SKM-1 (cell line): ENCODE results near the gene ACO2.

Experiments used
- DNase-seq: peaks from one replicate; lab custom pipeline; 2025; ENCODE audit not compliant: unreplicated experiment; lab: John Stamatoyannopoulos, UW

ACO2 gene

DNA sequence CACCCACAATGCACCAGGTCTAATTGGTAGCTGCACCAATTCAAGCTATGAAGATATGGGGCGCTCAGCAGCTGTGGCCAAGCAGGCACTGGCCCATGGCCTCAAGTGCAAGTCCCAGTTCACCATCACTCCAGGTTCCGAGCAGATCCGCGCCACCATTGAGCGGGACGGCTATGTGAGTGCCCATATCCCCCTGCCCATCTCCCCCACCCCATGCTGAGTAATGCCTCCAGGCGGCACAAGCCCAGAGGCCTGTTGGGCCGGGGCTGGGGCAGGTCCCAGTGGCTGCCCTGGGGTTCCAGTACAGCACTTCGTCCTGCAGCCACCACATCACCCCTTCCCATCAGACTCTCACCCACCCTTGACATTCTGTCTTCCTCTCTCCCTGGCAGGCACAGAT is 53.9 kb downstream of the ACO2 start:
- DNase-seq, result no peak

DNA sequence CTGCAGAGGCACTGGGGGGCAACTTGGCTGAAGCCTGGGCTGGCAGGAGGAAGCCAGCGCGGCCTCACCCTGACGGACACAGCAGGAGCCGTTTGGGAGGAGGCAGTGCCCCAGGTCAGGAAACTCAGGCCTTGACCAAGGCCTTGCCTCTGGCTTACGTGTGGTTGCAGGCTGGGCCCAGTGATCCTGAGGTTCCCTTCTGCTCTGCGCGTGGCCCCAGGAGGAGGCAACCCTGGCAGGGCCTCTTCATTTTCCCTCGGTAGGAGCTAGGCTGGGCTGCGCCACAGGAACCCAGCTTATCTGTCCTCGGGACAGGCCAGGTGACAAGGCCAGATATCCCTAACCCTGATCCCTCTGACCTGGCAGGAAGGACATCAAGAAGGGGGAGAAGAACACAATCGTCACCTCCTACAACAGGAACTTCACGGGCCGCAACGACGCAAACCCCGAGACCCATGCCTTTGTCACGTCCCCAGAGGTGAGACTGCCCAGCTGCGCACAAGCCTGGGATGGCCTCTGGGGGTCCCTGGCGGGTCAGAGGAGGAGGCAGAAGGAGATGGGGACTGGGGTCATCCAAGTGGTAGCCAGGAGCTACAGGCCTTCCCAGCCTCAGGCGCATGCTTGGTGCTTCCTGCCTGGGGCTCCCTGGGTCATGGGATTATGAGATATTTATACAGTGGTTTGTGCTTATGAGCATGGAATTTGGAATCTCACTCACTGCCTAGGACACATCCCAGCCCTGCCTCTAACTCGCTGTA is 54.7 kb downstream of the ACO2 start:
- DNase-seq, result no peak

DNA sequence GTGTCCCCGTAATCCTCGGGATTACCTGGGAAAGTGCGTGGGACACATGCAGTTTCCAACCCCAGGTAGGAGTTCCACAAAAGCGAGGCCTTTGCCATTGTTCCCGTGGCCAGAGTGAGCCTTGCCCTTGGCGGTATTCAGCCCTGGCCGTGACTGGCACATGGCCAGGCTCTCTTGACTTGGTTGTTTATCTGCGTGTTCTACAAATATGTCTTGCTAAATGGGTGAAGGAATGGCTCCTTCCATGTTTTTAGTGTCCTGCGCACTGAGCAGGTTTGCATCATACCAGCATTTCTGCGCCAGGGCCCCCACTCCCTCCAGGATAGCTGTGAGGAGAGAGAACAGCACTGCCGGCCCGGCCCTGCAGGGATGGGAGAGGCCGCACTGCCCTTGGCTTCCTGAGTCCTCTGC is 55.3 kb downstream of the ACO2 start:
- DNase-seq, result no peak

DNA sequence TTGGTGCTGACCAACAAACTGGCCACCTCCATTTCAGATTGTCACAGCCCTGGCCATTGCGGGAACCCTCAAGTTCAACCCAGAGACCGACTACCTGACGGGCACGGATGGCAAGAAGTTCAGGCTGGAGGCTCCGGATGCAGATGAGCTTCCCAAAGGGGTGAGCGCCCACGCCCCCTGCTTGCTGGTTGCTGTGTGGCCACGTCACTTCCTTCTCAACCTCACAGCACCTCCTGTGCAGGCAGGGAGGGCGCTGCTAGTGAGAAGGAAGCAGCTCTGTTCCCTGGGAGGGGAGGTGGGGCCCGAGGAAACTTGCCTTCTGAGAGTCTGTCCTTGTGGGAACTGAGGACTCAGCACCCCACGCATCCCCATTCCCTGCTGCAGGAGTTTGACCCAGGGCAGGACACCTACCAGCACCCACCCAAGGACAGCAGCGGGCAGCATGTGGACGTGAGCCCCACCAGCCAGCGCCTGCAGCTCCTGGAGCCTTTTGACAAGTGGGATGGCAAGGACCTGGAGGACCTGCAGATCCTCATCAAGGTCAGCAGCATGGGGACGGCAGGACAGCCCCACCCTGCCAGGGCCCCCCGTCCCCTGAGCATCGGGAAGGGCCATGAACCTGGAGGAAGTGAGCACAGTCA is 56.0 kb downstream of the ACO2 start:
- DNase-seq, result no peak

DNA sequence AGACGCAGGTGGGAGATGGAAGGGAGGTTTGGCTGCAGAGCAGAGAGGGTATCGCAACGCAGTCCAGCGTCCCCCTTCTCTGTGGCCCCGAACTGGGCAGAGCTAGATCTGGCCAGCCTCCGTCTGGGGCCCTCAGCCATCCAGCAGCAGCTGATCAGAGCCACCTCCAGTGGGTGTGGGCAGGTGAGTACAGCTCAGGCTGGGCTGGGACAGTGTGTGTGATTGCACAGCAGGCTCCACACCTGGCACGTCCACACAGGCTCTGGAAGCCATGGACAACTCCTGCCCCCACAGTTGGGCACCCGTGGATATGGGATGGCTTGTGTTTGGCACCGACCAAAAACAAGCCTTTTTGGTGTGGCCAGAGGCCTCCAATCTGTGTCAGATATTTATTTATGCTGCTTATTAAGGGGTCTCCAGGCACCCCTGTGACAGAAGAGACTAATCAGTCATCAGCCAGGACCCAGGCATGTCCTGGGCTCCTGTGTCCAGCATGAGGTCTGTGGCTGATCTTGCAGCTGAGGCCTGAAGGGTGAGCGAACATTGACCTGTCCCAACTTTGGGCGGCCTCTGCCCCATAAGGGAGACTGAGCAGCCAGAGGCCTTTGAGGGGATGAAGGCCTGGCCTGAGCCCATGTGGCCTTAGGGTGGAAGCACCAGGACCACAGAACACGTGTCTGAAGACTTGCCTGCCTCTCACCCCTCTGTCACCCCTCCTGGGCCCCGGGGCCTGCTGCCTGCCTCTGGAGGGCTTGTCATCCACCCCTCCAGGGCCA is 56.7 kb downstream of the ACO2 start:
- DNase-seq, result no peak

DNA sequence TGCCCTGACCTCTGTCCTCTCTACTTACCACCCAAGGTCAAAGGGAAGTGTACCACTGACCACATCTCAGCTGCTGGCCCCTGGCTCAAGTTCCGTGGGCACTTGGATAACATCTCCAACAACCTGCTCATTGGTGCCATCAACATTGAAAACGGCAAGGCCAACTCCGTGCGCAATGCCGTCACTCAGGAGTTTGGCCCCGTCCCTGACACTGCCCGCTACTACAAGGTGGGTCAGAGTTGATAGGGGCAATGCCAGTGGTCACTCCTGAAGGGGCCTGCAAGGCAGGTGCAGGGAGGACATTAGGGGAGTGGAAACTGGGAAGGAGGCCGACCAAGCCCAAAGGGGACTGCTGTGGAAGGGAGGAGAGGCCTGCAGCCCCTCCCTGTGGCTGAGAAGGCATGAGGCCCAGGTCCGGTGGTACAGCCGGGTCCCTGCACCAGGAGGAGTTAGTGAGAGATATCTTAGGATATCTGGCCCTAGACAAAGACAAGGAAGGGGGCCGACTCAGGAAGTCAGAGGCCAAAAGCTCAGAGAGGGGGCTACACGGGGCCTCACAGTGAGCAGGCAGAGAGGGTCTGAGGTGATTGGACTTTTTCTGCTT is 57.4 kb downstream of the ACO2 start:
- DNase-seq, result no peak

DNA sequence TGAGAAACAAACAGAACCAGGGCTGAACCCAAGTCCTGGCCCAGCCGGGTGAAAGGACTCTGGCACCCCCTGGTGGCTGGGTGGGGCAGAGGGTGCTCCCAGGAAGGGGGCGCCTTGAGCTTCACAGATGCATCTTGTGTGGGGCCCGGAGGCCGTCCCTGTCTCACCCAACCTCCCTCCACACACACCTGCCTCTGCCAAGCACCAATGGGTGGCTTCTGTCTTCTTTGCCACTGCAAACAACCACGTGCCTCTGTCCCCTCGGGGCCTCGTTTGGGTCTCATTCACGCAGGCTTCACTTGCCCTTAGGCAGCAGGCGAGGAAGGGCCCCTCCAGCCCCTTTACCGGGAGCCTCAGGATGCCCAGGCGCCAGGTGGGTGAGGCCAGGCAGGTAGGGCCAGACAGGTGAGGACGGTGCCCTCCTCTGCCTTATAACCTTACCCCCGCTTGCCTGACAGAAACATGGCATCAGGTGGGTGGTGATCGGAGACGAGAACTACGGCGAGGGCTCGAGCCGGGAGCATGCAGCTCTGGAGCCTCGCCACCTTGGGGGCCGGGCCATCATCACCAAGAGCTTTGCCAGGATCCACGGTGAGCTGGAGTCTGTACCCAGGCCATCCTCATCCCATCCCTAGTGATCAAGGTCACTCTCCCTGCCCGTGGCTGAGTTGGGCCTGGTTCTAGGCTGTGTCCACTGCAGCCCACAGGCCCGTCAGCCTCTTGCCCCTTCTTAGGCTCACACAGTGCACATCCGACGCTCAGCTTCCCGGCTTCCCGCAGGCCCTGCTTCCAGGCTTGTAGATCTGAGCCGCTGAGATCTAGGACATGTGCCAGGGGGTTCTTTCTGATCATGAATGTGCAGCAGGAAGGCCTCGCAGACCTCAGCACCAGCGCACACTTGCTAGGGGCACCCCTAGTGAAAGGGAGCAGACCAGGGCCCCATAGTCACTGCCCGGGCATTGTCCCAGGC is 58.2 kb downstream of the ACO2 start:
- DNase-seq, result peak; percentile 20

DNA sequence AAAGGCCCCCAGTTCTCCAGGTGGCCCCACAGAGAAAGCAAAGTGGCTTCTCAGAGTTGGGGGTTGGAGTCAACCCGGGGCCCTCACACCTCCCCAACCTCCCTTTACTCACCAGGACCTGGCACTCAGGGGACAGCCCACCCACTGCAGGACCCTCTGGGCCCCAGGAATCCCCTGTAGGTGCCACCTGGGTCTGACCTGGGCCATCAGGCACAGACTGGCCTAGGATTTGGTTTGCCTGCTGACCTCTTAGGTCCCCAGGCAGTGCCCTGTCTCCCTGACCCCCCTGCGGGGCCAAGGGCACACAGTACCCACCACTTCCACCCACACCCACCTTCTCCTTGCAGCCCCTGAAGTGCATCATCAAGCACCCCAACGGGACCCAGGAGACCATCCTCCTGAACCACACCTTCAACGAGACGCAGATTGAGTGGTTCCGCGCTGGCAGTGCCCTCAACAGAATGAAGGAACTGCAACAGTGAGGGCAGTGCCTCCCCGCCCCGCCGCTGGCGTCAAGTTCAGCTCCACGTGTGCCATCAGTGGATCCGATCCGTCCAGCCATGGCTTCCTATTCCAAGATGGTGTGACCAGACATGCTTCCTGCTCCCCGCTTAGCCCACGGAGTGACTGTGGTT is 59.3 kb downstream of the ACO2 start:
- no peak for DNase-seq

DNA sequence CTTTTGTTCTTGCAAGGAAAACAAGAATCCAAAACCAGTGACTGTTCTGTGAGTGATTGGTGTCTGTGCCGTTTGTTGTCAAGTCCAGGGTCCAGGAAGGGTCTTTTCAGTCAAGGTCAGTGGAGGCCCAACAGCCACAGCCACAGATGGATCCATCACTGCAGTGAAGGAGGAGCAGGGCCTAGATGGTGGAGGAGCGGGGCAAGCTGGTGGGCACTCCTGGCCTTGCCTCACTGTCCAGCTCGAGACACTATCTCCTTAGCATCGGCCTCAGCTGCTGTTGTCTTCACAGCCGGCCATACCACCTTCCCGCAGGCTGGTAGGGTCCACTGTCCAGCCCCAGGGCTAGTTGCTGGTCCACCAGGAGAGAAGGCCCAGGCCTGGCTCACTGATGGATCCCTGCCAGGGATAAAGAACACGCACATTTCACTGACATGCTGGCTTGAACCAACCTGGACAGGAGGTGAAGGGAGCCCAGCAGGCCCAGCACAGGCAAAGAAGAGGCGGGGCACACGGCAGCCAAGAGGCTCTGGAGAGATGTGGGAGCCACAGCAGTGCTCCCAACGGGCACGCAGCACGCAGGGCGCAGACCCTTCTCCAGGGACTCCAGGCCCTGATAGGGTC is 60.1 kb downstream of the ACO2 start:
- DNase-seq, result no peak

DNA sequence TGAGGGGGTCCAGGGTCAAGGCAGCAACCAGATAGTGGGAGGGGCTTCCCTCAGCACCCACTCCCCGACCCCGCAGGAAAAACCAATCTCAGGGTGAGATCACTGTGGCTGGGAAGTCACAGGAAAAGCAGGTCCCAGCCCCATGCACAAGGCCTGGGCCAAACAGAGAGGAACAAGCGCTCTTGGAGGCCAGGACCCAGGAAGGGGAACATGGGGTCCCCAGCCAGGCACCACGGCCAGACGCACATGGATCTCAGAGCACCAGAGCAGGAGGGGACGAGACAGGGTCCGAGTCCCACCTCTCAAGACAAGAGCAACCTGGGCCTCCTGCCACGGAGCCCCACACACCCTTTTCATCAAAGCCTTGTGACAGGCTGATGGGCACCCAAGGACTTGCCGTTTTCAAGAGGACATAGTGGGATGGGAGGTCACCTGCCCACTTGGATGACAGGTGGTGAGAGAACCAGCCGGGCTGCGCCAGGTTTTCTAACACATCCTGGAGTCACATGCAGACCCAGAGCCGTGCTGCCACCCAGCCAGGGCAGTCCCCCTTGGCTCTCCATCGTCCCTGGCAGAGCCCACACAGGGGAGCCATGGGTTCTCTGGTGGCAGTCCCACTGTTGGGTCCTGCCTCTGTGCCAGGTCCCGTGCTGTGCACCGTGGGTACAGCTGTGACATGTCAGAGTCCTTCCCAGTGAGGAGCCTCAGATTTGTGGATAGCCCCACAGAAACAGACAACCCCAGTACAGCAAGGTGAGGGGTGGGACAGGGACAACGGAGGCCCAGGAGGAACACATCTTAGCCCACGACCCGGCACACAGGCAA is 62.2 kb downstream of the ACO2 start:
- no peak for DNase-seq

DNA sequence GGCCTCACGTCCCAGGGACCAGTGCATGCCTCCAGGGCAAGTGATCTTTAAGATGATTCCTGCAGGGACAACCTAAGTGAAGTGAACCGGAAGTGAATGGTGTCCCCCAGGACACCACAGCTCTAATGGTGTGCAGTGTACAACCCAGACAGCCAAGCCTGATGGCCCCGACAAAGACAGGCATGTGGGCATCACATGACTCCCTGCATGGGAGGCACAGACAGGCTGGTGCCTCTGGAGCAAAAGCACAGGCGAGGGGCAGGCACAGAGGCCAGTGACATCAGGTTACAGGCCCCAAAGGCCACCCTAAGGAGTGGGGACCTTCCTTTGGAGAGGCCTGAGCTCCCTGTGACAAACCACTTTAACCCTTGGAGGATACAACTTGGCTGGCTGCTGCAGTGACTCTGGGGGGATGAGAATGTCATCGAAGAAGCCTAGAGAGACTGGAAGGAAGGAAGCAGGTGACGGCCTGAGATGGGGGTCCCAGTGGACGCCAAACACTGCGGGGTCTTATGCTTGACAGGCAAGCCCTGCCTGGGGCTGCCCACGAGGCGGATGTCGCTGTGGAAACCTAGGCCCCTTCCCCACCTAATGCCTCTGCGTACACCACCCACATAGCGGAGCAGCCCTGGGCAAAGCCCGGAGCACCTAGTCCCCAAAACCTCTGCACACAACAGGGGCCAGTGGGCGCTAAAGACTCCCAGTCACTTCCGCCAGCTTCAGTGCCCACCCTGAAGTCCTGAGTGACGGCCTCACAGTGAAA is 63.0 kb downstream of the ACO2 start:
- no peak for DNase-seq

DNA sequence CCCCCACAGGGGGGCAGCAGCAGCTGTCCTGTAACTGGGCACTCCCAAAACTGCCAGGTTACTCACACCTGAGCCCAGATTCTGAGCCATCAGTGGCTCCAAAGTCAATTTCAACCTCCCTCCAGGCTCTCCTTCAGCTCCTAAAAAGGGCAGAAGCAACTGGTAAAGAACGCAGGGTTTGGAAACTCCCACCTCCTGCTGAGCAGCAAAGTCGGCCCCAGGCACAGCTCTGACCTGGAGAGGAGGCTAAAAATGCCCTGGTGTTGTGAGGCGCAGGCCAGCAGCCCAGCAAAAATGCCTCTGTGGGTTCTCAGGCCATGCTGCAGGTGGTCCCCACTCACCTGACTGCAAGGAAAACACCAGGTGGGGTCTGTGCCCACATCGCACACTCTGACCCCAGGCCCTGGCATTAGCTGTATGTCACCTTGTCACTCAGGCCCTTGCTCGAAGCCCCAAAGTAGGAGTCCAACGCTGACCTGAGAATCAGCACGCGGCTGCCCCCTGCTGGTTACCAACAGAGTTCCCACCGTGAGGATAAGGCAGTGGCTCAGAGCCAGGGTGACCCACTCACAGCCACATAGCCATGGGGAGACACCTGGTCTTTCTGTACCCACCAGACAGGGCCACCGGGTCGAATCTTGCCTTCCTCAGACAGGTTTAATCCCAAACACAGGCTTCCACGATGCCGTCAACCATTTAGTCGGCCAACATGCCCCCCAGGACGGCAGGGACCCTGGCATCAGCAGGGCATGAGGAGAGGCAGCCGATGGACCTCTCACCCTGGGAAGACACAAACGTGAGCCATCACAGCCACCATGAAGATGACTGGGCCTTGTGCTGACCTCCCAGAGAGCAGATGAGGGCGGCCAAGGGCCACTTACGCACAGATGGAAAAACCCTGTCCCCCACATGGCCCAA is 64.2 kb downstream of the ACO2 start:
- peak; percentile 64 for DNase-seq

DNA sequence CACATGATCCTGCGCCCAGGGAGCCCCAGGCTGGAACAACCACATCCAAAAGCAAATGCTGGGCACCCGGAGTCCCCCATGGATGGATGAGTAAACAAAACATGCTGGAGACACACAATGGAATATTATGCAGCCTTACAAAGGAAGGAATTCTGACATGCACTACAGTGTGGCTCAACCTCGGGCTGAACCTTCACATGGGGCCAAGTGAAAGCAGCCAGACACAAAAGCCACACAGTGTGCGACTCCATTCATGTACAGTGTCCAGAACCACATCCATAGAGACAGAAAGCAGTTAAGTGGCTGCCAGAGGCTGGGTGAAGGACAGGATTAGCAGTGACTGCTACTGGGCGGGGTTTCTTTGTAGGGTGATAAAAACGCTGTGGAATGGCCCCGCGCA is 65.3 kb downstream of the ACO2 start:
- no peak for DNase-seq

DNA sequence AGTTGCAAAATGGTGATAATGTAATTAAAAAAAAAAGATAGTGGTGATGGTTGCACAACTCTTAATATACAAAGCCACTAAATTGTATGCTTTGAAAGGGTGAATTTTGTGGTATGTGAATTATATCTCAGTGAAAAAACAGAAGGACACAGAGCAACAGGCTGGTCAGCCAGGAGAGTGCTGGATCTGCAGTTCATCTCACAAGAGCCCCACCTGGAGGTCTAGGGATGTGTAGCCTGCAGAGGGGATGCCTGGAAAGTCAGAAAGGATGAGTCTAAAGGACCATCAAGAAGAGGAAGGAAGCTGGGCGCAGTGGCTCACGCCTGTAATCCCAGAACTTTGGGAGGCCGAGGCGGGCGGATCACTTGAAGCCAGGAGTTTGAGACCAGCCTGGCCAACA is 66.3 kb downstream of the ACO2 start:
- no peak for DNase-seq

DNA sequence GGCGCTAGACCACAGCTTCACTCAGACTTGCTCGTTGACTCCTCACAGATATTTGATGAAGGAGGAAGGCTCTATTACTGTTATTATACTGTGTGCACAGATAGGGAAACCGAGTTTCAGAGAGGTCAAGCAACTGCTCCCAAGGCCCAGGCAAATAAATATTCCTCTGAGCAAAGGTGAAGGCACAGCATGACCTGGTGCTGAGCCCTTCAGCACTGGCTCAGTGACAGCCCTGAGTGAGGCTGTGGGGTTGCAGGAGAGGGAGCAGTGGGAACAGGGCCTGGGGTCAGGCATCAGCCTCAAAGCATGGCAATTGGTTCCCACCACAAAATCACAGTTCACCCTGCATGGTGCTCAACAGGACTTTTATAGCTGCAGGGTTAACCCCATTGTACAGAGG is 68.3 kb downstream of the ACO2 start:
- no peak for DNase-seq

DNA sequence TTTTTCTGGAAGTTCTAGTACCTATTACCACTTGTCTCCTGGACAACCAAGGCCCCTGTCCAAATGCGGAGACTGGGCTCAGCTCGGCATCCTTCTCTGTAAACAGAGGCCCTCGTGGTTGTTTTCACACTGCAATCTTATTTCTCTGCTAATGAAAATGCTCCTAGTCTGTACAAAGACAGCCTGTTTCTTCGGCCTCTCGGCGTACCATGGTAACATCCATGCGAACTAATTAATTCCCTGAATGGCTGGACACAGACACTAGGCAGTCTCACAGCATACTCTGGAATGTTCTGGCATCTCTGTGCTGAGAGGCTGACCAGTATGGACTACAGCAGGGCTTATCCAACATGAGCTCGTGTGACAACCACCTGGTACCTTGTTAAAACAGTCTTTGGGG is 69.7 kb downstream of the ACO2 start:
- DNase-seq, result no peak
